GM18870 (cell line): ENCODE measurements around the gene GPATCH2.
"Not testable (repeated sequence)": the region's sequence is repeated elsewhere in the genome, so short reads cannot be mapped to it uniquely, and the experiment has no call there.

ENCODE experiments used
- ATAC-seq: cut with Tn5 transposase; IDR thresholded peaks from one replicate; pipeline ENCODE4 v1.9.1; 2021; ENCODE audit warnings: moderate library complexity; ENCODE audit not compliant: unreplicated experiment

Gene GPATCH2

DNA sequence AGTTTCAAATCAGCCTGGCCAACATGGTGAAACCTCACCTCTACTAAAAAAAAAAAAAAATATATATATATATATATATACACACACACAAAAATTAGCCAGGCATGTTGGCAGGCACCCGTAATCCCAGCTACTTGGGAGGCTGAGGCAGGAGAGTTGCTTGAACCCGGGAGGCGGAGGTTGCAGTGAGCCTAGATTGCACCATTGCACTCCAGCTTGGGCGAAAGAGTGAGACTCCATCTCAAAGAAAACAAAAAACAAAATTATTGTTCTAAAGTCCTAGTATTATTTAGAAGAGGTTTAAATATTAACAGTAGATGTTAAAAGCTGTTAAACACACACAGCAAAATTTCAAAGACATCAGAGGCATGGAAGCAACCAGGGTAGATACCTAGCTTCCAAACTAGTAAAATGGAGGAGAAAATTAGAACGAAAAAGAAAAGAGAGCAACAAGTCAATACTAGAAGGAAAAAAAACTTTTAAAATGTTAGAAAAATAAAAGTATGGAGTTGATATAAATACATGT is 46.5 kb downstream of the GPATCH2 start:
- not testable (repeated sequence) for ATAC-seq

GRCh38 chr1:217577336-217577735 is 53.6 kb downstream of the GPATCH2 start:
- ATAC-seq: no peak

DNA sequence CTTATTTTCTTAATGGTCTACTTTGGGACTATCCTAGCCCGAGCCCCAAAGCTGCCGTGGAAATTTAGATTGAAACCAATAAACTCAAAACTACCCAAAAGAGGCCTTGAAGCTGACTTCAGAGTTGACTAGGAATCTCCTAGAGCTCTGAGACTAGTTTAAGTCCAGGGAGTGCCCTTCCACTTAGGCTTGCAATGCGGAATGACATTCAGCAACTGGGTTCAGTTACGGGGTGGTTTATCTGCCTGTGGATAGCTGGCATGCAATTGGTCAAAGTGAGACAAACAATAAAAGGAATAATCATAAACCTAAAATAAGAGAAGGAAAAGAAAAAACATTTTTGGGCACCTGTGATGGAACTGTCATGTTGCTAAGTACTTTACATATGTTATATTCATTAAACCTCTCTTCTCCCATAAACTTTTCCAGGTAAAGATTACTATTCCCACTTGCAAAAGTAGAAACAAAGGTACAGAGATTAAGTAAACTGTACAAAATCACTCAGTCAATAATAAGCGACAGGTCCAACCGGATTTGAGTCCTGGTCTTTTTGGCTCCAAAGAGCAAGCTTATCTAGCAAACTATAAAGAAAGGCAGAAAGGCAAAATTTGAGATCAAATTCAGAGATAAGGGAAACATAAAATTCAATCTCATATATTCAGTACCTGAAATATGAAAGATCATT is 56.5 kb downstream of the GPATCH2 start:
- no peak for ATAC-seq

- ATAC-seq: no peak
Measured at GRCh38 chr1:217569021-217569420, 61.9 kb downstream of the GPATCH2 start.

DNA sequence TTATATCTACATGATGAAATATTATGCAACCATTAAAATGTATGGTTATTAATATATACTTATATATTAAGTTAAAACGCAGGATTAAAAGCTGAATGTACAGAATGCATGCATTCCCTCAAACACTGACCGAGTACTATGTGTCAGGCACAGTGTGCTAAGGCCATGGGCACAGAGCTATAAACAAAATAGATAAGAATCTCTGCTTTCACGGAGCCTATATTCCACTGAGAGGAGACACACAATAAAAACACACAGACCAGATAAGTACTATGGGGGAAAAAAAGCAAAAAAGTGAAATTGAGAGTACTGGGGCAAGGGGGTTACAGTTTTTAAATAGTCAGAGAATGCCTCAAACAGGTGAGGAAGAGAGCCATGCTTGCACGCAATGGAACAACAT is 62.7 kb downstream of the GPATCH2 start:
- no peak for ATAC-seq

- ATAC-seq: no peak
Measured at GRCh38 chr1:217564833-217565232, 66.1 kb downstream of the GPATCH2 start.

- ATAC-seq: no peak
Measured at GRCh38 chr1:217564207-217564606, 66.7 kb downstream of the GPATCH2 start.

GRCh38 chr1:217563179-217563578 is 67.7 kb downstream of the GPATCH2 start:
- ATAC-seq: no peak

DNA sequence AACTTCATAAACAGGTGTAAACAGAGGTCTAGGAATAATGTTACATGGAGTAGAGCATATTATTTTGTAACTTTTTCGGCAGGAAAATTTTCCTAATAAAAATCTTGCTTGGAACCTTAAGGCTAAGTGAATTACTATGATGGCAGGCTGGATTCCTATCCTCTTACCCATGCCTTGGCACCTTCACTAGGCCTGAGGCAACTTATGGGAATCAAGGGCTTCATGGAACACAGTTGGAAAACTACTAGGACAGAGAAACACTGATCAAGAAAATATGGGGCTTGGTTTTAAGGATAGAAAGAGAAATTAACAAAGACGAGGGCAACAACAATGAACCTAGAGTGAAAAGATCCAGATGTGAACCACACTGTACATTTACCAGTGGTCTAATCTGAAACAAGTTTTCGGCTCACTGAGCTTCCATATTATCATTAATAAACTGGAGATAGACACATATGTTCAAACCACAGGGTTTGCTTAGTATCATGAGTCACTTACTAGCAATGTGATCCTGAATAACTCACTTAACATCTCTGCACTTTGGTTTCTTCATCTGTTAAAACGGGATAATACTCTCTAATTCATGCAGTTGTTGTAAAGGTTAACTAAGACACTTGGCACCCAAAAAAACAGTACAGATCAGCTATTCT is 68.5 kb downstream of the GPATCH2 start:
- no peak for ATAC-seq

DNA sequence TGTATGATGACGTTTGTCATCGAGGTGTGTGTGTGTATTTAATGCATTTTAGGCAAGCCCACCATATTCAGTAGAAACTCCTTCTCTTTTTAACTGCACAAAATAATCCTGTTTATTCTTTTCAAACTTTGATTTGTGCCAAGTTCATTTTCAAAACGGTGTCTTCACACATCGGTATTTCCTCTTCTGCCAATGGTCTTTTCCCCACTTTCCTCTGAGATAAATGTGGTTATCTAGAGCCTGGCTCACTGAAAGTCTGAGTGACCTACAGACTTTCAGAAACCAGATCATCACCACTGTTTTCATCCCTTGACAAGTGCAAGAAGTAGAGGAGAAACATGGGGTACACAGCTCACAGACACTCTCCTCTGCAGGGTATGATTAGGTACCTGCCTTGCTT is 69.4 kb downstream of the GPATCH2 start:
- ATAC-seq: no peak

DNA sequence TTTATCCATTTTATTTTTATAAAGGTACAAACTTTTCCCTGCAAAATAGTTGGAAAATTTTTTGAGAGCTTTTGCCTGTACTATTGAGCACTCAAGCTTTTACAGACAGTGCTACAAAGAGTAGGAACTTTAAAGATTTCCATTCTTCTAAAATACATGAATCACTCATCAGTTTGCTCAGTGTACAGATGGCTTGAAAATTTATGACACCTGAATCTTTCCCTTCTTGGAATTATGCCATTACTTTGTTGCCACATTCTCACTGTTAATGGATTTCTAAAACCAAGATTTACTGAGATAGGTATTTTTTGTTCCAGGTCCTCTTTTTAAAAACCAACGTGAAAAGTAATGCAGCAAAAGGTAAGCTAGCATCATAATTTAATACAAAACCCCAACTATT is 76.0 kb downstream of the GPATCH2 start:
- ATAC-seq: no peak

GRCh38 chr1:217553949-217554509 is 76.9 kb downstream of the GPATCH2 start:
- no peak for ATAC-seq

- ATAC-seq: no peak
Measured at GRCh38 chr1:217552339-217552951, 78.4 kb downstream of the GPATCH2 start.

GRCh38 chr1:217542837-217543236 is 88.1 kb downstream of the GPATCH2 start:
- peak; percentile 84 for ATAC-seq

GRCh38 chr1:217542136-217542777 is 88.6 kb downstream of the GPATCH2 start:
- ATAC-seq: no peak

- ATAC-seq: no peak
Measured at GRCh38 chr1:217540321-217540720, 90.6 kb downstream of the GPATCH2 start.

- ATAC-seq: no peak
Measured at GRCh38 chr1:217539510-217539909, 91.4 kb downstream of the GPATCH2 start.

DNA sequence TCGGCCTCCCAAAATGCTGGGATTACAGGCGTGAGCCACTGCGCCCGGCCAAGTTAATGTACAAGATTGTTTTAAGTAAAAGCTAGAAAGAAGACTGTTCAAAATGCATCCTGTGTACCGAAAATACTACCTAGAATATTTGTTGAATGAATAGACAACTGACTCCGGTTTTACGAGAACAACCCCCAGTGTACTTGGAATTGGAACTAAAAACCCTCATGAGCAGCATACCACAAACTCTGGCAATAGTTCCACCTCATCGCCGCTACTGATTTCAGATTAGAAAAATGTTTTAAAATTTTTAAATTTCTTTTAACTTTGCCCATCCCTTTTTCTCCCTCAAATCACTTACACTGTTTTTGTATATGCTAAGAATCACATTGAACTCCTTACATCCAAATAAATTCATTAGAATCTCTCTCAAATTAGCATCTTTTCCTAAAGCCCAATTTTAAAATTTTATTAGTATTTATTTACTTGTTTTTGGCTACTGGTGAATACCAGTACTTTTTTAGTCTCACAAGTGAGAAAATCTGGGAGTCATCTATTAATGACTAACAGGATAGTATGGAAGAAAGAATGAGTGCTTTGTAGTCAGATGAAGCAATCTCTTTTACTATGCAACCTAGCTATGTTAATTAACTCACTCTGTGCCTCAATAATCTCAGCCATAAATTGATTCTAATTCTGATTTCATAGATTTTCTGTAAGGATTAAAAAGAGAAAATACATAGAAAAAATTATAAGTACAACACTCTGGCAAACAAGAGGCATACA is 95.1 kb downstream of the GPATCH2 start:
- no peak for ATAC-seq

DNA sequence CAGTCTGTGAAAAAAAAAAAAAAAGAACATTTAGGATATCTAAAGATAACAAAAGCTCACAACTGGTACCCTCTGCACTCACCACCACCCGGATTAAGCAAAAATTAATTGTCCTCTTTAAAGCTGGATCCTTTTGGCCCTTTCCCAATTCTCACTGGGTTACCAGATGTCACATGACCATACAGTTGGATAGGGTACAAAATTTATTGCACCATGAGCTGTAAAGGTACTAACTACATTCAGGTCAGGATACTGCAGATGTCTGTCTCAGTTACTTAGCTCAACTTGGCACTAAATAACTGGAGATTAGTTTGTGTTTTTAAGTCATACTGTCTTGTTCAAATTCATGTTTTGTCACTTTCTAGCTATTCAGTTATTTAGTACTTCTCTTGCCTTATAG is 96.3 kb downstream of the GPATCH2 start:
- ATAC-seq: no peak

DNA sequence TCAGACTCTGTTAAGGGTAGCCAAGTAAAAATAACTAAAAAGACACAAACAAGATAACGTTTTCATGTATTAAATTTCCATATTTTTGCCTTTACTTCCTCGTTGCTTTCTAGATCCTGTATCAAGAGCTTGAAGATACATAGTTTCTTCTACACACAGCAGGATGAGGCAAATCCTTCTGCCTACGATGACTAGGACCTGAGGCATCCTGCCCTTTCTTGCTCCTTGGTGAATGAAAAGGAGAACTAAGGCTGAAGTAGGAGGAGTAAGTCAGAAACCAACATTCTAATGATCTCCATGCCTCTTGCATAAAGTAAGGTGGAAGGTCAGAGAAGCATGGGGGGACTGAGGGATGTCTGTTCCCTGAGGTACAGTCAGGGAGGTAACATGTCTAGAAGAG is 102.6 kb downstream of the GPATCH2 start:
- ATAC-seq: no peak

DNA sequence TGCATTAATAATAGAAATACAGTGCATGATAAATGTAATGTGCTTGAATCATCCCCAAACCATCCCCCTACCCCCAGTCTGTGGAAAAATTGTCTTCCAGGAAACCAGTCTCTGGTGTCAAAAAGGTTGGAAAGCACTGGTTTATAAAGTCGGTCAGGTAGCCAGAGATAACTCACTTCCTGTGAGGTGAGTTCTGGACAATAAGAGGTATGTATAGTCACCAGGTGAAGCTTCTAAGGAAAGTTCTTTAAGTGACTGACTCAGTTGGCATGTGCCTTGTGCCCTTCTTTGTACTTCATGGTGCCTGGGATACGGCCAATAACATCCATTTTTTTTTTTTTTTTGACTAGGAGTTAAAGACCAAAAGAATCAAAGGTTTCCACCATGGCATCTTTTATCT is 103.7 kb downstream of the GPATCH2 start:
- ATAC-seq: no peak
